Measurements from ENCODE around the gene SYNPO.

DNA sequence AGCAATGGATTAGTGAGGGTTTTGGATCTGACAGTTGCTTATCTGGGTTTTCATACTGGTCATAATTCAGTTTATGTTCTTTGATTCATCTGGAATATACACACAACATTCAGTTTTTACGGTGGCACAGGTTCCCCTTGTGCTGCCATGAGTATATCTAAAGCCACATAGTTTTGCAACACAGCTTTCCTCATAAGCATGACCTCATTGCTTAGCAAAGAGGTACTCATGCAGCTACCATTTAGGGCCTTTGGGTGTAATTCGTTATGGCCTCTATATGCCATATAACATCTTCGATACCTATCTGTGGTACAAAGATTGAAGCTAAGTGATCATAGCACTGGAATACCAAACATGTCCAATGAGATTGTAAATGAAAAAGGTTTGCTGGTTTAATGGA lies 63.3 kb downstream of the SYNPO start:
- TF ChIP-seq CTCF (IDR thresholded peaks at IDR 0.05; ENCODE audit: low read depth, low read length, poor library complexity, severe bottlenecking) = no peak
- no peak for TF ChIP-seq EZH2phosphoT487 (IDR thresholded peaks at IDR 0.05; ENCODE audit: borderline replicate concordance, low read length)

Measured in DOHH2 (cell line).